GM13976 (cell line): ENCODE measurements around the gene VAPA.

ENCODE experiments used
- DNase-seq: peaks from one replicate; pipeline ENCODE4 v3.0.0; 2012; ENCODE audit warnings: low spot score
- CTCF ChIP-seq: IDR thresholded peaks from 2 replicates; pipeline ENCODE4 v1.5.1; 2012; ENCODE audit warnings: borderline replicate concordance, mild to moderate bottlenecking; ENCODE audit not compliant: insufficient read depth; ENCODE audit errors: extremely low read depth, missing control alignments, control extremely low read depth
- in situ Hi-C: fragments of 300-500 bp; cut with MboI; formaldehyde crosslinking; loops from one replicate; pipeline ENCODE4 v1.12.0; 2022; ENCODE audit warnings: low sequenced_read_pairs, mixed read lengths, inconsistent platforms; ENCODE audit not compliant: unreplicated experiment

VAPA gene

GRCh38 chr18:9876867-9877654 is 36.8 kb upstream of the VAPA start:
- in situ Hi-C loops = no loop called here
- no peak for DNase-seq
- TF ChIP-seq CTCF = no peak

GRCh38 chr18:9877655-9878014 is 36.2 kb upstream of the VAPA start:
- in situ Hi-C loops = no loop called here
- TF ChIP-seq CTCF = no peak
- no peak for DNase-seq

- TF ChIP-seq CTCF = no peak
- no peak for DNase-seq
- in situ Hi-C loops = no loop called here
Observed at GRCh38 chr18:9878095-9878494, 35.7 kb upstream of the VAPA start.

GRCh38 chr18:9878783-9879242 is 35.0 kb upstream of the VAPA start:
- no peak for DNase-seq

GRCh38 chr18:9884090-9884489 is 29.7 kb upstream of the VAPA start:
- no peak for DNase-seq
- in situ Hi-C loops = no loop called here
- no peak for TF ChIP-seq CTCF

More at GRCh38 chr18:9878783-9879242, 35.0 kb upstream of the VAPA start:
- in situ Hi-C loops = no loop called here
- no peak for TF ChIP-seq CTCF

- in situ Hi-C loops = no loop called here
- no peak for DNase-seq
- no peak for TF ChIP-seq CTCF
Observed at GRCh38 chr18:9884532-9885140, 29.2 kb upstream of the VAPA start.
